Heart left ventricle (tissue), 16 donors: ENCODE measurements around the gene MBP. TPM values are rescaled to one million over a fixed set of nuclear protein-coding genes. Genes with fewer than 3 reads are reported as not detected.

ENCODE experiments used
- ATAC-seq, 4 donors: fragments of 200-7000 bp; cut with Tn5 transposase; one replicate each; pipeline ENCODE4 v1.9.1; 2020 to 2022; ENCODE audit warnings: moderate library complexity in 4 of 4, mild to moderate bottlenecking in 3 of 4, moderate number of reproducible peaks in 1 of 4
- DNase-seq, 5 donors: peaks; one replicate each; pipeline ENCODE4 v3.0.0-alpha.2; 2020
- H3K27ac ChIP-seq, 12 donors: fragments of 200-600 bp; sonication (generic) in 4 of 12; one replicate each; pipeline versions ENCODE4 v1.5.0 to v1.8.0; 2016 to 2022; ENCODE audit warnings: mild to moderate bottlenecking in 2 of 12
- H3K27me3 ChIP-seq, 9 donors: fragments of 200-600 bp; sonication (generic) in 2 of 9; one replicate each; pipeline versions ENCODE4 v1.5.1 to v1.8.0; 2016 to 2022; ENCODE audit warnings: mild to moderate bottlenecking in 3 of 9
- H3K36me3 ChIP-seq, 9 donors: fragments of 200-600 bp; sonication (generic) in 2 of 9; one replicate each; pipeline versions ENCODE4 v1.5.0 to v1.8.0; 2018 to 2022; ENCODE audit warnings: mild to moderate bottlenecking in 2 of 9
- H3K4me1 ChIP-seq, 12 donors: fragments of 200-600 bp; sonication (generic) in 4 of 12; one replicate each; pipeline versions ENCODE4 v1.5.0 to v1.8.0; 2016 to 2022; ENCODE audit warnings: mild to moderate bottlenecking in 3 of 12
- H3K4me3 ChIP-seq, 12 donors: fragments of 200-600 bp; sonication (generic) in 4 of 12; one replicate each; pipeline versions ENCODE4 v1.5.0 to v1.8.0; 2017 to 2022; ENCODE audit warnings: mild to moderate bottlenecking in 9 of 12, moderate library complexity in 4 of 12
- H3K9me3 ChIP-seq, 12 donors: fragments of 200-600 bp; sonication (generic) in 4 of 12; one replicate each; pipeline versions ENCODE4 v1.5.0 to v1.8.0; 2016 to 2022; ENCODE audit warnings: mild to moderate bottlenecking in 1 of 12
- POLR2A ChIP-seq, 2 donors: fragments of 450-650 bp; IDR thresholded peaks; one replicate each; pipeline ENCODE4 v1.6.1; 2017; ENCODE audit warnings: antibody characterized with exemption in 2 of 2, mild to moderate bottlenecking in 2 of 2, moderate library complexity in 2 of 2
- WGBS, 4 donors: extraction: QIAGEN DNeasy Blood & Tissue Kit in 2 of 4; methylation state at CpG; one replicate each; pipeline versions ENCODE4 v1.1.5 to v1.1.7; 2013 to 2018; 5-methylcytosine and 5-hydroxymethylcytosine counted together
- intact Hi-C, 10 donors: fragments of 100-400 bp; cut with DNase I; formaldehyde crosslinking; loops; one replicate each; pipeline versions ENCODE4 v1.11.1 to v1.14.2; 2022
- polyA plus RNA-seq, 2 donors: library from polyadenylated mRNA; stranded (reverse); fragments of 200-250 nt; gene quantifications; one replicate each; pipeline ENCODE4 v1.2.3, GENCODE V29; 2013
- total RNA-seq, 9 donors: library from RNA; depleted of rRNA in 2 of 9; stranded (reverse); fragments of >200 nt in 2 of 9; fragmentation: NEBNext Ultra II Directional in 3 of 9; extraction: Animal tissue kit (Norgen Biotek cat#: 25700) in 3 of 9; gene quantifications; one replicate each; pipeline versions ENCODE4 v1.1.0 to v1.2.4, GENCODE V29; 2016 to 2023
- TF ChIP-seq, protein P1 (sequence below), 12 donors: fragments of 200-600 bp; sonication (generic) in 4 of 12; IDR thresholded peaks; one replicate each; pipeline versions ENCODE4 v1.5.0 to v1.8.0; 2018 to 2022; ENCODE audit warnings: antibody characterized with exemption in 12 of 12, mild to moderate bottlenecking in 5 of 12
- donor health status: ischemic (EF 13 %, LVEDD 7.1; RV severe dilation, severe dysfunction).
- donor health status: healthy with polysubstance abuse.
- donor health status: DM: no; HTN: yes; CAD: no.
- donor health status: DM: no; HTN: no; CAD: no.
- donor health status: ischemic (EF 25% LVEDD 6.9; RV normal size, moderate dysfunction).
- donor health status: ischemic (EF 25% LVEDD 5.7; RV mildly dilated, moderate dysfunction).
- donor health status: healthy.
- donor health status: DM: yes; HTN: yes; CAD: no.
- donor health status: ischemic (EF 35%, LVEDD 5.7; RV mildly dilated, moderate dysfunction).
- donor health status: nonischemic (EF 11% LVEDD 7.7; RV severe dilation, severe dysfunction).
- donor health status: DM: yes; HTN: yes; CAD: no.
- donor health status: PGD.
- donor health status: ischemic (EF 29% LVEDD 5.4; RV normal size, mild dysfunction).
- donor health status: nonischemic (EF 23%, LVEDD 6.1; RV moderate dilation, normal function).

Gene MBP
- total and polyA plus RNA-seq, 11 donors: 7.7 to 93.0 (median 31.8) TPM

DNA sequence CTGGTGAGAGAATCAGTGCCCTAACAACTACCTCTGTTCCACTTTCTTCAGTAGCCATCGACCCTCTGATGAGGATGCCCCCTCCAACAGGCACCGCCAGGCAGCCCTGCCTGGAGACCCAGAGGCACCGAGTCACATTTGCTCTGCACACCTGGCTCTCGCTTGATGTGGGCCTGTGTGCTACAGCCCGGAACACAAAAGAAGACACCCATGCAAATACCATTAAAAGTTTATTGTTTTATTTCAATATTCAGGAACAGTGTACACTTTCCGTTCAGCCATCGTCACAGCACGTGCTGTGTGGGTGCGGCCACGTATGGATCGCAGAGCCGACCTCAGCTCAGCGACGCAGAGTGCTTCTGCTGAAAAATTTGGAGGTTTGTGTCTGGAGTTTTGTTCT is 154.0 kb downstream of the MBP start:
- no peak overlapping the region for H3K4me3 ChIP-seq
- H3K4me1 ChIP-seq: peaks cover 0 to 15% (median 4%) of the 10 kb centered on the region in 12 donors
- H3K36me3 ChIP-seq: no peaks in the 10 kb centered on the region
- DNase-seq (peak in 1 of 5 donors; percentile 6), ATAC-seq (no peak)
- intact Hi-C loops: no loop called here
- H3K9me3 ChIP-seq: no peaks in the 10 kb centered on the region
- TF ChIP-seq POLR2A (IDR thresholded peaks at IDR 0.05): no peak
- no peaks in the 10 kb centered on the region for H3K27me3 ChIP-seq
- H3K27ac ChIP-seq: no peak overlapping the region
- WGBS, 4 donors: 90 to 96% (median 95%) methylated on average over 14 of the region's 14 CpGs

DNA sequence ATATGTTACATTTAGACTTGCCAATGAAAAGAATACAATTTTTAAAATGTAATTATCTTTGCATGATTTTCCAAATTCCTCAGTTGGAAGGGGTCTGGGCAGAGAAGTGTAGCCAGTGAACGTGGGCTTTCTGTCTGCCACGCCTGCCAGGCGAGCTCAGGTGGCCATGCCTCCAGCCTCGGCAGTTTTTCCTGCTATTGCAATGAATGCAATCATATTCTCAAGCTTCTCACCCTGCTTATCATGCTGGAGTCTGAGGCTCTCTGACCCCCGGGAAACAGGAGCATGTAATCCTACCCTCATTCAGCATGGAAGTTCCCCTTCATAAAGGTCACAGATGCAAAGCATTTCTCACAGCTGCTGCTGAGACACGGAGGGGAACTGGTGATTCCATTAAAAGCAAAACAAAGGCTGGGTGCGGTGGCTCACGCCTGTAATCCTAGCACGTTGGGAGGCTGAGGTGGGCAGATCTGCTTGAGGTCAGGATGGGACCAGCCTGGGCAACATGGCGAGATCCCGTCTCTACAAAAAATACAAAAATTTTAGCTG is 154.8 kb downstream of the MBP start:
- H3K27me3 ChIP-seq: no peaks in the 10 kb centered on the region
- no peaks in the 10 kb centered on the region for H3K9me3 ChIP-seq
- H3K36me3 ChIP-seq: peaks cover 0 to 3% (median 0%) of the 10 kb centered on the region in 9 donors
- no peak overlapping the region for H3K27ac ChIP-seq
- TF ChIP-seq, protein P1, sequence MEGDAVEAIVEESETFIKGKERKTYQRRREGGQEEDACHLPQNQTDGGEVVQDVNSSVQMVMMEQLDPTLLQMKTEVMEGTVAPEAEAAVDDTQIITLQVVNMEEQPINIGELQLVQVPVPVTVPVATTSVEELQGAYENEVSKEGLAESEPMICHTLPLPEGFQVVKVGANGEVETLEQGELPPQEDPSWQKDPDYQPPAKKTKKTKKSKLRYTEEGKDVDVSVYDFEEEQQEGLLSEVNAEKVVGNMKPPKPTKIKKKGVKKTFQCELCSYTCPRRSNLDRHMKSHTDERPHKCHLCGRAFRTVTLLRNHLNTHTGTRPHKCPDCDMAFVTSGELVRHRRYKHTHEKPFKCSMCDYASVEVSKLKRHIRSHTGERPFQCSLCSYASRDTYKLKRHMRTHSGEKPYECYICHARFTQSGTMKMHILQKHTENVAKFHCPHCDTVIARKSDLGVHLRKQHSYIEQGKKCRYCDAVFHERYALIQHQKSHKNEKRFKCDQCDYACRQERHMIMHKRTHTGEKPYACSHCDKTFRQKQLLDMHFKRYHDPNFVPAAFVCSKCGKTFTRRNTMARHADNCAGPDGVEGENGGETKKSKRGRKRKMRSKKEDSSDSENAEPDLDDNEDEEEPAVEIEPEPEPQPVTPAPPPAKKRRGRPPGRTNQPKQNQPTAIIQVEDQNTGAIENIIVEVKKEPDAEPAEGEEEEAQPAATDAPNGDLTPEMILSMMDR (IDR thresholded peaks at IDR 0.05): no peak
- TF ChIP-seq POLR2A (IDR thresholded peaks at IDR 0.05): no peak
- H3K4me3 ChIP-seq: peak overlapping the region in 1 of 12 donors; percentile 25
- intact Hi-C loops: no loop called here
- WGBS, 4 donors: 58 to 68% (median 61%) methylated on average over 11 of the region's 11 CpGs
- ATAC-seq (no peak), DNase-seq (peak in 1 of 5 donors; percentile 3)
- H3K4me1 ChIP-seq: peaks cover 0 to 13% (median 1%) of the 10 kb centered on the region in 12 donors

DNA sequence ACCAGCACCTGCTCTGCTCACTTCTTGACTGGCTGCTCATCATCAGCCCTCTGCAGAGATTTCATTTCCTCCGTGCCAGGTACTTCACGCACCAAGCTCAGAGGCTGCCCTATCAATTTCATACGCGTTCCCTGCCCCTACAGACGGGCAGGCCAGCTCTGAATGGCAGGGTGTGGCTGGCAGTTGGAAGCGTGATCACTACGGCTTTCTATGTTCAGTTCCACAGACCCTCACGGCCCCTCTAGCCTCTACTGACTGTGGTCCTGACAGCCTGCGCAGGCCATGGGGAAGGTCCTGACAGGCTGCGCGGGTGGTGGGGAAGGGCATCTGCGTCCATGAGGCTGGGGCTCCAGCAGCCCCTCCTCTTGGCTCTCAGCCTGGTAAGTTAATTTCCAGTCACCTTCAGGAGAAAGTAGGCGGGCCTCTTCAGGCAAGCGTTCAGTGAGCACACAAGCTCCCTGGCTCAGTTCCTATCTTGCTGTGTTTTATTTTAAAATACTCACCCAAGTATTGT is 155.4 kb downstream of the MBP start:
- intact Hi-C loops: no loop called here

DNA sequence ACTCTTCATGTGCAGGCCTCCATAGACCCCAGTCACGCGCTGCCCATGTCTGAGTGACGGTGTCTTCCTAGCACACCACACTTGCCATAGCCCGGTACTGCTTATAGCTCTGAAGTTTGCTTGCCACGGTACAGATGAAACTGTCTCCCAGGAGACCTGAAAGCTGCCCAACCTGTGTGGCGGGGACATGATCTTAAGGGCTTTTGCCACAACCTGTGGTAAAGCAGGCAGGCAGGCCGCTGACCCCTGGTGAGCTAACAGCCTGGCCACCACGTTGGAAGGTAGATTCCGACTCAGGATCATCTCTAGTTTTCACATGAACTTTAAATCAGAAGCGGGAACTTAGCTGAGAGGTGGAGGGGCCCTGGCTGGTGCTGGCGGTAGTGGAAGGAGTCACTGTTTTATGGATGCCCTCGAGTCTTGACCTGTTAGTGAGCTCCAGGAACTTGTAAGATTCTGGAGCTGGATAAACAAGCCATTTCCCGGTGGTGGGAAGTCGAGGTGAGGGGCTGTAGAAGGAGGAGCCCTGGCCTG is 156.9 kb downstream of the MBP start:
- no peaks in the 10 kb centered on the region for H3K27me3 ChIP-seq
- no peak for DNase-seq
- intact Hi-C loops: no loop called here
- no peak overlapping the region for H3K27ac ChIP-seq
- peaks cover 0 to 3% (median 0%) of the 10 kb centered on the region in 9 donors for H3K36me3 ChIP-seq
- WGBS, 4 donors: 90 to 93% (median 91%) methylated on average over 11 to 14 of the region's 14 CpGs
- H3K4me1 ChIP-seq: peaks cover 0 to 16% (median 3%) of the 10 kb centered on the region in 12 donors
- H3K4me3 ChIP-seq: no peak overlapping the region
- ATAC-seq: no peak
- TF ChIP-seq, protein P1 (IDR thresholded peaks at IDR 0.05): no peak
- TF ChIP-seq POLR2A (IDR thresholded peaks at IDR 0.05): no peak
- H3K9me3 ChIP-seq: no peaks in the 10 kb centered on the region

More for the DNA sequence above, 155.4 kb downstream of the MBP start:
- peak; percentile 31 to 73 (median 52) for ATAC-seq
- Histone ChIP-seq H3K9me3 (no peaks in the 10 kb centered on the region), H3K27ac (no peak overlapping the region), H3K4me3 (peak overlapping the region in 5 of 12 donors; percentile 2 to 25 (median 22)), H3K4me1 (peaks cover 0 to 16% (median 3%) of the 10 kb centered on the region in 12 donors), H3K27me3 (no peaks in the 10 kb centered on the region), H3K36me3 (peaks cover 0 to 3% (median 0%) of the 10 kb centered on the region in 9 donors)
- 39 to 58% (median 43%) methylated on average over 11 to 14 of the region's 14 CpGs for WGBS, 4 donors
- DNase-seq: peak in 1 of 5 donors; percentile 12
- no peak for TF ChIP-seq POLR2A (IDR thresholded peaks at IDR 0.05)
- TF ChIP-seq, protein P1 (IDR thresholded peaks at IDR 0.05): no peak
